Stimulated activated CD4-positive, alpha-beta T cell treated with anti-CD3 and anti-CD28 coated beads, TNF-alpha, amount 100 ng/mL, for 48 hours (primary cell): ENCODE results near the gene PIGV.

Experiments
- DNase-seq, 3 donors: peaks; one replicate each; pipeline ENCODE4 v3.0.0-alpha.2; 2020; ENCODE audit warnings: low read depth in 3 of 3

The PIGV gene

GRCh38 chr1:26772687-26773086 is 15.1 kb upstream of the PIGV start:
- DNase-seq = no peak

- DNase-seq = no peak
Observed at GRCh38 chr1:26774462-26774861, 13.3 kb upstream of the PIGV start.

DNA sequence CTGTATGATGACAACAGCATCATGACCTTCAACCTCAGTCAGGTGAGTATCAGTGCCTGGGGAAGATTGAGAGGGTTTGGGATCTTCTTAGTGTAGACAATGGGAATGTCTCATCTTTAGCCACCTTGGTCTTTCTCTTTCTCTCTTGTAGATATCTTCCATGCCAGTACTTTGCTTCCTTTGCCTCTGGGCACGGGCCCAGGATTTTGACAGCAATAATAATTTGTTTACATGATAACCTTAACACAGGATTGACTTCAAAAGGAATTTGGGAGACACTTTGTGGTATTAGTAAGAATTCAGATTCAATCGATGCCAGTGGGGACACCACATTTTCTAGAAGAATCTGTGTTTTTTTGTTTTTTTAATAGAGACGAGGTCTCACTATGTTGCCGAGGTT is 12.1 kb upstream of the PIGV start:
- no peak for DNase-seq

- no peak for DNase-seq
Observed at GRCh38 chr1:26779098-26779668, 8.6 kb upstream of the PIGV start.

- DNase-seq = no peak
Observed at GRCh38 chr1:26780344-26780957, 7.3 kb upstream of the PIGV start.

GRCh38 chr1:26781206-26781825 is 6.4 kb upstream of the PIGV start:
- DNase-seq = no peak

GRCh38 chr1:26782521-26783212 is 5.1 kb upstream of the PIGV start:
- no peak for DNase-seq

DNA sequence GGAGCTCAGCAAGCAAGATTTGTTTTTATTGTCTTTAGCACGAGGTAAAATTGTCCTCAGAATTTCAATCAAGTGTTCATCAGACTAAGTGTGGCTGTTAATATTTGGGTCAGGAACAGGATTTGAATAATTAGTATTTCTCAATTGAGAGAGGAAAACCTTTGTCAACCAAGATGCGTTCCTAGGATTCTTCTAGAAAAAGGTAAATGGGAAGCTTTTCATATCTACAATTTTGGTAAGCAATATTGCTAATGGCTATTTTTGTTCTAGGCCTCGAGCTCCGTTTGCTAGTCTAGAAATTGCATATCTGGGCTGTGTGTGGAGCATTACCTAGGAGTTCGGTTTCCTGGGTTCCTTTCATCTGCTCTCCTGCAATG is 4.1 kb upstream of the PIGV start:
- no peak for DNase-seq

GRCh38 chr1:26784023-26784871 is 3.5 kb upstream of the PIGV start:
- DNase-seq = no peak

- no peak for DNase-seq
Observed at GRCh38 chr1:26784886-26785285, 2.9 kb upstream of the PIGV start.

GRCh38 chr1:26785611-26786436 is 1.9 kb upstream of the PIGV start:
- DNase-seq = no peak

DNA sequence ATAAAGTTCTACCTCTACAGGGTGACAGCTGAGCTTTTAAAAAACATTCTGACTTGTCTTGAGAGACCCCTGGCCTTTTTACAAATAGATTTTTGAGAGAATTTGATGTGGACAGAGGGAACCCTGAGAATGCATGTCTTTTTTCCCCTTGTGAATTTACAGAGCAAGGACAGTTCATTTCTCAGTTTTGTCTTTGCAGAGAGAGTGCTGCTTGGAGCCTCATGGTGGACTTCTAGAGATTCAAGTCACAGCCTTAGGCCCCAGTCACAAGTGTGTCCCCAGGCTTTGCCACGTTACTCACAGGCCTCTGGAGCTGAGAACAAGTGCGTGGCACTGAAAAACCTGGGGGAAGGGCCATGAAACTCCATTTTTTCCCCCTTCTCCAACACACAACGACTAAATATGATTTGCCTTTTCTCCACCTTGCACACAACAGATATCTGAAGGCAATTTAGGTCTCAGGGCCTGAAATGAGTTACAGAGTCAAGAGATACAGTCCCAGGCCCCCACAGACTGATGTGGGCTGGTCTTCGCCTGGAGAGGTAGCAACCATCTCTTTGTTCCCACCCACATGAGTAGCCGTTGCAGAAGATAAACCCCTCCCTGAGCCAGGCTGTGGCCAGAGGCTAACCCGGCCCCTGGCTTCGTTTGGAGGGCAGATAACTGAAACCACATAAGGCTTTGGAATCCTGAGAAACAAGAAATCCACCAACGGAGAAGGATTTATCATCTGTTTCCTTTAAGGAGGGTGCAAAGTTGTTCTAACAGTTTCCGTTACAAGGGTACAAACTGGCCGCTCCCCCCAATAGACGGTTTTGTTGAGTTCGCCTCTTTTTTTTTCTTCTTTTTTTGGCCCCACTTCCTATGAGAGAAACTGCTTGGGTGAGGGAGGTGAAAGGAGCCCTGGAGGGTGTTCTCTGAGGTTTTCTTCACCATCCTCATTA is 1.0 kb upstream of the PIGV start:
- no peak for DNase-seq

GRCh38 chr1:26787381-26787705 is 407 bp upstream of the PIGV start:
- peak in 2 of 3 donors; percentile 27 to 62 for DNase-seq

DNA sequence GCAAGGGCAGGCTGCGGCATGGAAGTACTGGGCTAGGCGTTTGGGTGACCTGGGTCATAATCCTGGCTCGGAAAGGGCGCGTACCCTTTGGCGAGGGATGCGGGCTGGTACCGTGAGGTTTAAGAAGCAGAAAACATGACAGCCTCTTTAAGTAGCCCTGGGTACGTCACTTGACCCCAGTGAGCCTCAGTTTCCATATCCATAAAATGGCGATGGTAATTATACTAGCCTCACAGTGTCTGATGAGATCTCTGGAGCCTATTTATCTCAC is 700 bp downstream of the PIGV start:
- no peak for DNase-seq

DNA sequence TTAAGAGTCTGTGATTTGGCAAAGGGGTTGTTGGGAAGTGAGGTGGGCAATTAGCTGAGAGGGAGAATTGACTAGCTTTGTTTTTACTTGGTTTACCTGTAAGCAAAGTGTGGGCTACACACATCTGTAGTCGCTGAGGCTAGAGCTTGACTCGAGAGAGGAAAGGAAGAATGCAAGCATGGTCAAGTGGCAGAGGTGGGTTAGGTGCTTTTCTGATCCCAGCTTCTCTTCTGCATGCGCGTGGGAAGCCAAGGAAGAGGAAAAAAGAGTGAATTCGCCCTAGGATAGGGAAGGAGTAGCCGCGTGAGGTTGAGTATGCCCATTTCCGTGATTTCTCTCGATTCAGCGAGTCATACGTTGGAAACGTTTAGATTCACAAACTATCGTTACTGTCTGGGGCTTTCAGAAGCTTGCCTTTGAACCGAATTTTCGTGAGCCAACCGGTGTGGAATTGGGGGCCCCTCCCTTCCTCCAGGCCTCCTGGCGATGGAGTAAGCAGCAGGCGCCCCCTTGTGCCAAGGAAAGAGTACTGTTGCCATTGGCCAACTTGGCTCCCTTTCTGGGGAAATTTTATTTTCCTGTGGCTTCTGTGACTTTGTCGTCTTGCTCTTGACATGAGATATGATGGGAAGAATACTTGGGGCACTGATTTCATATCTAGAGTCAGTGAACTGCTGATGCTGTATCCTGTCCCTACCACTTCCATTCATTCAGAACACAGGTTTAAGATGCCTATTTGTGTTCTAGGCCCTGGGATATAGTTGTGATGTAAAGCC is 1.3 kb downstream of the PIGV start:
- peak; percentile 81 to 87 (median 84) for DNase-seq

DNA sequence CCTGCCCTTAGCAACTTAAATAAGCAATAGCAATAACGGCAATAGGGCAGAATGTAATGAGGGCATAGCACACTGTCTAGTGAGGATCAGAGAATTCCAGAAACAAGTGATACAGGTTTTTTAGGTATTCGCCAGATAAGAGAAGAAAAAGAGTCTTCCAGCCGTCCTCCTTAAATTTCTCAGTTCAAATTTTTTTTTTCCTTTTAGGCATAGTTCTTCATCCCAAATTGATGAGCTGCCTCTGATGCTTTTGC is 1.8 kb downstream of the PIGV start:
- DNase-seq = no peak

GRCh38 chr1:26789931-26790330 is 2.2 kb downstream of the PIGV start:
- no peak for DNase-seq

DNA sequence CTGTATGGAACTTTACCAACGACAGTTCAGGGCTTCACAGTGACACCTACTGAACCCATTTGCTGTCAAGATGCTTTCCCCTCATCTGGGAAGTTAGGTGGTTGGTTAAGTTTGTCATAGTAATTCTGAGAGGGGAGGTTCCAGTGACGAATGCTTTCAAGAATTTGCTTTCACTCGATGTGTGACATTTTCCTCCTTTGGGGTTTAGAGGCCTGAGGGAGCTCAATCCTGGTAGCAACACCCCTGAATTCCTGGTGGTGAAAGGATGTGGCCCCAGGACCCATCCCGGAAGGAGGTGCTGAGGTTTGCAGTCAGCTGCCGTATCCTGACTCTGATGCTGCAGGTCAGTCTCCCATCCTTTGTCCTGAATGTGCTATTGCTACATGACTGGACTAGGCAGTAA is 2.8 kb downstream of the PIGV start:
- DNase-seq = no peak

GRCh38 chr1:26791148-26791547 is 3.4 kb downstream of the PIGV start:
- no peak for DNase-seq

- no peak for DNase-seq
Observed at GRCh38 chr1:26791626-26792025, 3.9 kb downstream of the PIGV start.
